Thyroid gland (tissue), 4 donors: ENCODE data around the gene CLMN.

Experiments
- CTCF ChIP-seq, 6 experiments: fragments of 200-600 bp in 3 of 6; fragments of 450-650 bp in 3 of 6; sonication (generic) in 3 of 6; IDR thresholded peaks; one replicate each; pipeline ENCODE4 v1.5.1; 2016 to 2019; ENCODE audit warnings: antibody characterized with exemption in 6 of 6, mild to moderate bottlenecking in 2 of 6, inconsistent platforms in 1 of 6, moderate library complexity in 1 of 6
- POLR2A ChIP-seq, 2 donors: fragments of 450-650 bp; IDR thresholded peaks; one replicate each; pipeline ENCODE4 v1.6.1; 2017; ENCODE audit warnings: antibody characterized with exemption in 2 of 2, mild to moderate bottlenecking in 2 of 2, moderate library complexity in 1 of 2

GRCh38 chr14:95198320-95198719, 121.4 kb downstream of the CLMN start:
- TF ChIP-seq CTCF (IDR thresholded peaks at IDR 0.05) (no peak), POLR2A (IDR thresholded peaks at IDR 0.05) (no peak)
